Measurements from ENCODE around the gene LMBR1. TPM values are rescaled to one million over a fixed set of nuclear protein-coding genes. Genes with fewer than 3 reads are reported as not detected.
"Not testable (repeated sequence)": the region's sequence is repeated elsewhere in the genome, so short reads cannot be mapped to it uniquely, and the experiment has no call there.

LMBR1 gene
- total and polyA plus RNA-seq, 2 of the 4 experiments (the other 2 are of a cell fraction): 11.9 to 19.9 TPM

DNA sequence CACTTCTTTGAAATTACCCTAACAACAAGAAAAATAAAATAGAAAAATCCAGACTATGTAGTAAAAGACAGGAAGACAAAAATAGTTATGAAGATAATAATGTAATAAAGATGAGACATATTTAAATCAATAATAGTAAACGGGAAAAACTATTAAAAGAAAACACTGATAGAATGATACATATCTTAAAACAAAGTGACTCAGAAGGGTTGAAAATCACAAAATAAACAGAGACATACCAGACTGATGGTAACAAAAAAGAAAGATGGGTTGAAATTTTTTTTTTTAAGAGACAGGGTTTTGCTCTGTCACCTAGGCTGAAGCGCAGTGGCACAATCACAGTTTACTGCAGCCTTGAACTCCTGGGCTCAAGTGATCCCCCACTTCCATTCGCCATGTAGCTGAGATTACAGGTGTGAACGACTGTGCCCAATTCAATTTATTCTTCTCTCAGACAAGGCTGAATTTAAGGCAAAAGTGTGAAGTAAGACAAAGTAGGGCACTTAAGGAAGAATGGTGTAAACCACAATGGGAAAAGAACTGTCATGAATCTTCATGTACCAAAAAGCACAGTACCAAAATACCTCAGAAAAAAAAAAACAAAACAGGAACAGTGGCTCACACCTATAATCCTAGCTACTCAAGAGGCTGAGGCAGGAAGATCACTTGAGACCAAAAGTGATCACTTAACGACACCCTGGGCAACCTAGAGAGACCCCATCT is 47.4 kb downstream of the LMBR1 start:
- CTCF ChIA-PET: no interaction called here
- WGBS, 2 experiments (ENCODE audit: extremely low coverage in 2 of 2, insufficient read length in 1 of 2): no CpG with 5 or more reads among the region's 5 CpGs
- Histone ChIP-seq H3K36me3 (ENCODE audit: control insufficient read depth, insufficient read depth, low read length) (no peaks in the 10 kb centered on the region), H3K27me3 (ENCODE audit: control insufficient read depth, insufficient read depth, low read length) (no peaks in the 10 kb centered on the region), H3K4me1 (ENCODE audit: control insufficient read depth, insufficient read depth, low read length) (peaks cover 2% of the 10 kb centered on the region; the same call in 1 of the 2 replicates), H2AK9ac (replicated peaks; ENCODE audit: low read depth, low read length, poor library complexity) (no peak overlapping the region), H2AK5ac (ENCODE audit: low read depth, low read length) (no peak overlapping the region; the same call in 1 of the 2 replicates), H3K4me3 (ENCODE audit: insufficient read depth, low read depth, low read length) (no peak overlapping the region), H2BK20ac (ENCODE audit: low read depth, low read length) (no peak overlapping the region), H3K9me1 (ENCODE audit: insufficient read depth, low read length) (peaks cover 3% of the 10 kb centered on the region; the same call in 1 of the 2 replicates), H4K20me1 (ENCODE audit: insufficient read depth, low read length) (0 out of 2 replicates have a peak, but pooled peaks cover 7% of the 10 kb centered on the region), H4K8ac (ENCODE audit: low read depth in 2 of 2, low read length in 2 of 2) (no peak overlapping the region), H3K23ac (ENCODE audit: low read depth, low read length) (no peak overlapping the region), H3K56ac (ENCODE audit: extremely low read depth, insufficient read depth, low read length) (no peak overlapping the region), H2AFZ (replicated peaks; ENCODE audit: low read length, poor library complexity) (no peak overlapping the region), H3K18ac (ENCODE audit: low read depth, low read length) (no peak overlapping the region), H2BK15ac (ENCODE audit: low read depth, low read length) (no peak overlapping the region), H4K91ac (ENCODE audit: insufficient read depth, low read depth, low read length) (no peak overlapping the region), H3K14ac (replicated peaks; ENCODE audit: low read depth, low read length) (no peak overlapping the region), H2BK120ac (ENCODE audit: low read depth, low read length) (no peak overlapping the region), H3K27ac (ENCODE audit: insufficient read depth, low read length) (no peak overlapping the region), H3K9me3 (ENCODE audit: control insufficient read depth, insufficient read depth, low read length) (no peaks in the 10 kb centered on the region), H3K9ac (ENCODE audit: low read depth, low read length) (no peak overlapping the region), H3K4ac (ENCODE audit: low read depth, low read length) (no peak overlapping the region), H4K5ac (ENCODE audit: low read depth, low read length) (no peak overlapping the region), H3K4me2 (ENCODE audit: low read depth, low read length) (no peak overlapping the region), H2BK5ac (ENCODE audit: low read depth, low read length, poor library complexity, severe bottlenecking) (no peak overlapping the region), H3K79me1 (ENCODE audit: low read depth in 1 of 2, low read length in 2 of 2) (peaks cover 14 to 22% of the 10 kb centered on the region in 2 experiments; a peak in 3 of 4 replicates)
- dilution Hi-C loops (cut with HindIII; ENCODE audit: low sequenced_read_pairs, unreplicated experiment): no loop called here
- POLR2A ChIA-PET (ENCODE audit: unreplicated experiment): no interaction called here
- in situ Hi-C loops (cut with MboI; ENCODE audit: low sequenced_read_pairs): no loop called here
- DNase-seq: peak; percentile 10
- TF ChIP-seq RCOR1 (IDR thresholded peaks at IDR 0.05; ENCODE audit: insufficient replicate concordance, low read length) (no peak), SMC3 (IDR thresholded peaks at IDR 0.05; ENCODE audit: low read depth, low read length) (no peak), NFE2L2 (IDR thresholded peaks at IDR 0.05; ENCODE audit: low read depth, low read length) (no peak), POLR2A (IDR thresholded peaks at IDR 0.05; ENCODE audit: low read depth, low read length) (no peak), CHD1 (IDR thresholded peaks at IDR 0.05; ENCODE audit: low read depth, low read length) (no peak), MAZ (IDR thresholded peaks at IDR 0.05; ENCODE audit: borderline replicate concordance, low read depth, low read length) (no peak), CEBPB (IDR thresholded peaks at IDR 0.05; ENCODE audit: low read depth, low read length) (no peak), BHLHE40 (IDR thresholded peaks at IDR 0.05; ENCODE audit: low read depth, low read length) (no peak)
- no TSS peak for BruUV-seq (replicated peaks)
- intact Hi-C loops (cut with micrococcal nuclease): no loop called here
- ATAC-seq (ENCODE audit: low read depth): no peak

DNA sequence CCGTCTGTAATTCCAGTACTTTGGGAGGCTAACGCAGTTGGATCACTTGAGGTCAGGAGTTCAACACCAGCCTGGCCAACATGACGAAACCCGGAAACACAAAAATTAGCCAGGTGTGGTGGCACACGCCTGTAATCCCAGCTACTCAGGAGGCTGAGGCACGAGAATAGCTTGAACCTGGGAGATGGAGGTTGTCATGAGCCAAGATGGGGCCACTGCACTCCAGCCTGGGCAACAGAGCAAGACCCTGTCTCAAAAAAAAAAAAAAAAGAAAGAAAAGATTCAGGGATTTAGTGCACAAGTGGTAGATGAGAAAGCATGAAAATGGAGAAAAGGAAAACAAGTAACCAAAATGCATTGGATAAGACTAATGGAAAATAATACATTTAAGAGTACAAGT is 49.4 kb downstream of the LMBR1 start:
- BruUV-seq (replicated peaks); H2AK5ac ChIP-seq (ENCODE audit: low read depth, low read length); H2BK5ac ChIP-seq (ENCODE audit: low read depth, low read length, poor library complexity, severe bottlenecking); H3K9me3 ChIP-seq (ENCODE audit: control insufficient read depth, insufficient read depth, low read length); H3K23ac ChIP-seq (ENCODE audit: low read depth, low read length); H3K4me2 ChIP-seq (ENCODE audit: low read depth, low read length); DNase-seq; H3K9me1 ChIP-seq (ENCODE audit: insufficient read depth, low read length); H4K5ac ChIP-seq (ENCODE audit: low read depth, low read length); H3K27ac ChIP-seq (ENCODE audit: insufficient read depth, low read length); H4K91ac ChIP-seq (ENCODE audit: insufficient read depth, low read depth, low read length); in situ Hi-C loops (cut with MboI; ENCODE audit: low sequenced_read_pairs); H2BK120ac ChIP-seq (ENCODE audit: low read depth, low read length); ATAC-seq (ENCODE audit: low read depth); CTCF ChIA-PET; H2BK15ac ChIP-seq (ENCODE audit: low read depth, low read length); H3K56ac ChIP-seq (ENCODE audit: extremely low read depth, insufficient read depth, low read length); H2BK20ac ChIP-seq (ENCODE audit: low read depth, low read length); H3K4me1 ChIP-seq (ENCODE audit: control insufficient read depth, insufficient read depth, low read length); H3K4me3 ChIP-seq (ENCODE audit: insufficient read depth, low read depth, low read length); H4K8ac ChIP-seq (ENCODE audit: low read depth in 2 of 2, low read length in 2 of 2); H2AK9ac ChIP-seq (replicated peaks; ENCODE audit: low read depth, low read length, poor library complexity); H3K14ac ChIP-seq (replicated peaks; ENCODE audit: low read depth, low read length); POLR2A ChIA-PET (ENCODE audit: unreplicated experiment); intact Hi-C loops (cut with micrococcal nuclease); H2AFZ ChIP-seq (replicated peaks; ENCODE audit: low read length, poor library complexity); H3K18ac ChIP-seq (ENCODE audit: low read depth, low read length); H3K4ac ChIP-seq (ENCODE audit: low read depth, low read length); H3K27me3 ChIP-seq (ENCODE audit: control insufficient read depth, insufficient read depth, low read length); H4K20me1 ChIP-seq (ENCODE audit: insufficient read depth, low read length); H3K9ac ChIP-seq (ENCODE audit: low read depth, low read length); dilution Hi-C loops (cut with HindIII; ENCODE audit: low sequenced_read_pairs, unreplicated experiment); H3K36me3 ChIP-seq (ENCODE audit: control insufficient read depth, insufficient read depth, low read length): not testable (repeated sequence)
- H3K79me1 ChIP-seq (ENCODE audit: low read depth in 1 of 2, low read length in 2 of 2): peaks cover 17 to 23% of the 10 kb centered on the region in 2 experiments
- WGBS, 2 experiments (ENCODE audit: extremely low coverage in 2 of 2, insufficient read length in 1 of 2): 100% methylated on average over 3 of the region's 6 CpGs; no CpG with 5 or more reads in 1 of the 2 experiments

Measured in IMR-90 (cell line).